ENCODE measurements around the gene NTPCR.

GRCh38 chr1:232985882-232986526 lies 35.6 kb downstream of the NTPCR start:
- TF ChIP-seq CTCF (IDR thresholded peaks at IDR 0.05) = no peak
- no peak for TF ChIP-seq SIN3A (IDR thresholded peaks at IDR 0.05; ENCODE audit: borderline replicate concordance, insufficient read depth, low read depth, low read length)
- TF ChIP-seq REST (IDR thresholded peaks at IDR 0.05; ENCODE audit: insufficient read depth in 1 of 2, low read depth in 2 of 2, low read length in 1 of 2) = no peak

Data from Panc1 (cell line).